Stimulated activated CD4-positive, alpha-beta T cell treated with anti-CD3 and anti-CD28 coated beads, Interleukin-4, amount 100 ng/mL, for 4 hours (primary cell): ENCODE data around the gene DOK6.
A peak's percentile ranks its signal among the peaks of the same experiment; 100 is the strongest.
"Not testable (repeated sequence)": the region's sequence is repeated elsewhere in the genome, so short reads cannot be mapped to it uniquely, and the experiment has no call there.

Experiments
- DNase-seq, 2 experiments: peaks; one replicate each; pipeline ENCODE4 v3.0.0-alpha.2; 2020

DOK6 gene

DNA sequence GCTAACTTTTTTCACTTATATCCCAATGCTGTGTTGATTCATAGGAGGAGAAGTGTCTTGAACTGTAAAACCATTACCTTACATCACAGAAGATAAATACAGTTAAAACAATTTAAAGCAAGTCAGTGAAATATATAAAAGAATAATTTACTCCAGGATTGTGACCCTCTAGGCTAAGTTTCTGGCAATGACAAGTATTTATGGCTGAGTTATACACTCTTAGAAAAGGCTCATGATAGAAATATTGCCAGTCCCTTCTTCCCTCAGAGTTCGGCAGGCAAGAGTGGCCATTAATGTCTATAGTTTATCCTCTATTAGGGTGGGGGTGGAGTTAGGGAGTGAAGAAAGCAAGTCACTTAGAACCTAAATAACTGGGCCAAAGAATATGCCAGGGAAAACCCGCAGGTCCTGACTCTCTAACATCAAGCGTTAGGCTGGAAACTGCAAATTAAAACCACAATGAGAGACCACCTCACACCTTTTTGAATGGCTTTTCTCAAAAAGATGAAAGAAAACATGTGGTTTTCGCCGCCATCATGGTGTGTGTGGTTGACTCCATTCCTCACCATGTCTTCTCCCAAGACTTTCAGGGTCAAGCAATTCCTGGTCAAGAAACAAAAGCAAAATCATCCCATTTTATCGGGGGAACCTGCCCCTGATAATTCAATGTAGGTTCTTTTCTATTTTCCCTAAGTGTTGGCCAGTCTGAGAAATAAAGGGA lies 477.7 kb downstream of the DOK6 start:
- DNase-seq, result no peak

DNA sequence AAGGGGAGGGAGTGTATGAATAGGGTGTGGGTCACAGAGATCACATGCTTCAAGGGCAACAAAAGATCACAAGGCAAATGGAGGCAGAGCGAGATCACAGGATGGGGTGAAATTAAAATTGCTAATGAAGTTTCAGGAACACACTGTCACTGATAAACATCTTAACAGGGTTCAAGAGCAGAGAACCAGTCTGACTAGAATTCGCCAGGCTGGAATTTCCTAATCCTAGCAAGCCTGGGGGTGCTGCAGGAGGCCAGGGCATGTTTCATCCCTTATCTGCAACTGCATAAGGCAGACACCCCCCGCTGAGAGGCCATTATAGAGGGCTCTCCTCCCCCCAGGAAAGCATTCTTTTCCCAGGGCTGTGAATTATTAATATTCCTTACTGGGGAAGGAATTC lies 478.4 kb downstream of the DOK6 start:
- DNase-seq, result not testable (repeated sequence)

DNA sequence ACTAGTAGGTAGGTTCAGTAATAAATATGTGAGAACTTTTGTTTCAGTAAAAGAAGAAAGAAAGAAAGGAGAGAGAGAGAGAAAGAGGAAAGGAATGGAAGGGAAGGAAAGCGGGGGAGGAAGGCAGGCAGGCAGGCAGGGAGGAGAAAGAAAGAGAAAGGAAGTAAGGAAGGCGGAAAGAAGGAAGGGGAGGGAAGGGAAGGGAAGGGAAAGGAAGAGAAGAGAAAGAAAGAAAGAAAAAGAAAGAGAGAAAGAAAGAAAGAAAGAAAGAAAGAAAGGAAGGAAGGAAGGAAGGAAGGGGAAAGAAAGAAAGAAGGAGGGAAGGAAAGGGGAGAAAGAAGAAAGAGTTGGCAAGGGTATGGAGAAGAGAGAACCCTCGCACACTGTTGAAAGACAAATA lies 479.4 kb downstream of the DOK6 start:
- no peak for DNase-seq

DNA sequence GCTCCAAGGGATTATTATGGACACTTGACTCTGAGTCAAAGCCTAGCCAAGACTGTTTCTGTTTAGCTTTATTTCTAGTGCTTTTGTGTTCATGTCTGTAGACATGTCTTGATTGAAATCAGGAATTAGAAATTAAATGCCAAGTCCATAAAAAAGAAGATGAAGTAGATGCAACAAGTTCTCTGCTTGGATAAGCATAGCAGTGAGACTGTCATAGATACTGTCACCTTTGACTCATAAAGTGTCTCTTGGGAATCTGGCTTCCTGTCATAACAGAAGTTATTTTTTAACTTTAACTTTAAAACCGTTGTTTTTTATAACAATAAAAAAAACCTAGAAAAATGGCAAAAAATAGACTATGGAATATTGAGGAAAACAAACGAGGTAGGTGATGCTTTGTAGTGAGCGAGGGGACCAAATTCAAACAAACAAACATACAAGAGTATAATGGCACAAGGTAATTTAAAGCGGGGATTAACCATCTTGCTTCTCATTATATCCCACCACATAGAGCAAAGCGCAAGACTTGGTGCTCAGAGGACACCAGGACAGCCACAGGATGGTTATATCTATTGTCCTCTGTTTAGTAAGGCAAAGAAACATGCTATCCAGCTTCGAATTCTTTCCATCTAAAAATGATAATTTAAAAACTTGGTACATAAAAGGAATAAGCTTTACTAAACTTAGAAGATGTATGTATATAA lies 482.4 kb downstream of the DOK6 start:
- no peak for DNase-seq

DNA sequence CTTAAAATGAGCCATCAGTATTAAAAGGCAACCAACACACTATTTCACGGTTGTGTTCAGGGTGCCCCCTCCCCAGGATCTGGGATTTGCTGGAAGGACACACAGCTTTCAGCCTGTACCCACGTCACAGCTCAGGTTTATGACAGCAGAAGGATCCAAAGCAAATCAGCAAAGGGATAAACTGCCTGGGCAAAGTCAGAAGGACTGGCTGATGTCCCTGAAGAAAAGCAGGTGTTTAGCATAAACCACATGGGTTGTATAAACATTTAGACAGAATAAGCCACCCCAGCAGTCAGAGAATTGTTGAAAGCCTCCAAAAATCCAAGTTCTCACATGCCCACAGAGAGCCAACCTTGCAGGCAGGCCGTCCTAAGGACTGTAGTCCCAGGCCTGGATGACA lies 483.1 kb downstream of the DOK6 start:
- DNase-seq, result no peak

DNA sequence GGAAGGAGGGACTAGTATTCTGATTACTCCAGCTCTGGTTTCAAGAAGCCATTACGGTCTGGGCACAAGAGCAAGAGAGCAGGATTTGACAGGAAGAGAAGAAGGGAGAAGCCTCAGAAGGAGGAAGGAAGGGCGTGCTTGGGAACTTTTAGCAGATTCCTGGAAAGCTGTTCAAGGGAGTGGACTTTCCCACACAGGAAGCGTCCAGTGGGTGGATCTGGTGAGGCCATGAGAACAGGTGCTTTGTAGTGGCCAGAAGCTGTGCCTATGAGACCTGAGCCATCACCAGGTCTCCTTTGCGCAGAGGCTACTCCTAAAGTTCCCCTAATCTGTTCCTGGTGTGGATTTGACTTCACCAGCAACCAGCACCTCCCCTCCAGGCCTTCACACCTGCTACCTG lies 484.7 kb downstream of the DOK6 start:
- DNase-seq, result no peak

DNA sequence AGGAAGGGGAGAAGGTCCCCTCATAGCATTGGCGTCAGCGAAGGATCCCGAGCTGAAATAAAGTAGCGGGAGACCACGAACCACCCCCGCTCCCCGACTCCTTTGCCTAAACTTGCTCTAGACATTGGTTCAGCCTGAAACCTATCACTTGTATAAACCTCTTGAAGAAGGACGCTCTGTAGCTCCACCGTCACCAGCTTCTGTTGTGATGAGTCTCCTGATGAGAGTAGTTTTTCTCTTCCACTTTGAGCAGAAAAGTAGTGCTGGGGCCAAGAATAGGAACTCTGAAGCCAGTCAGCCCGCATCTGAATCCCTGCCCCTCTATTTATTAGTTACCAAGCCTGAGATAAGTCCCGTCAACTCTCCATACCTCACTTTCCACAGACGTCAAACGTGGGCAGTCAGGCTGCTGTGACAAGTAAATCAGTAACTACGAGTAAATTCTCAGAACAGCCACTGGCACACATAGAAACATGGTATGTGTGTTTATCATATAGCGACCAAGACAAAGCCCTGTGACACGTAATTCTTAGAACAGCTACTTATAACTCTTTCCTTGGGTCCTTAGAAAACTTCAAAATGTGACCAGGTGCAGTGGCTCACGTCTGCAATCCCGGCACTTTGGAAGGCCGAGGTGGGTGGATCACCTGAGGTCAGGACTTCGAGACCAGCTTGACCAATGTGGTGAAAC lies 485.3 kb downstream of the DOK6 start:
- peak in 1 of 2 experiments; percentile 37 for DNase-seq

DNA sequence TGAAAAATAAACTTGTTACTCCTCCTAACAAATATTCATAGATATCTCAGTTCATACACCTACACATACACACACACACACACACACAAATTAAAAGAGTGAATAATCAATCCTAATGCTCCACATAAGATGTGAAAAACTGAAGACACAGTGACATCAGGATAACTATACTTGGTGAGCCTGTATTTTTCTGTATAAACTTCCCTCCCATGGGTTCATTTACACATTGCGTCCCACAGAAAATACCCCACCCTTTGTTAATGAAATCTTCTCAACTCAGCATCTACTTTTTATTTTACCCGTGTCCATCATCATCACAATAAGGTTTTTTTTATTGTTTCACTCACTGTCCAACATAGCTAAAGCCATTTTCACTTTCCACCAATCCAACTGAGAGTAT lies 486.6 kb downstream of the DOK6 start:
- DNase-seq, result no peak

DNA sequence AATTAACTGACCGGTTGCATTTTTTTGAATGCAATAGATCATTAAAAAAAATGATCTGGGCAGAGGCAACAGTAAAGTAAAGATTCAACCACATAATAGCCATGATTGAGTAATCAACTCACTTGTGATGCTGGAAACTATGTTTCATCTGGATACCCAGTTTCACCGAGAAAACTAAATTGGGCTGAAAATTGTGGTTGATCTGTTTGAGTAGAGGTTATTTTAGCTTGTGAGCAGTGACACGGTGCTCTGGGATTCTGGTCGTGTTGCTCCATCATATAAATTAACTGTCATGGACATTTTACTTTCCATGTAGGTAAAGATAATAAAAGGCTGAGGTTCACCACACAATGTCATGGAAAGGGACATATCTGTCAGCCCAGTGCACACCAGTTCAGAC lies 488.3 kb downstream of the DOK6 start:
- no peak for DNase-seq

DNA sequence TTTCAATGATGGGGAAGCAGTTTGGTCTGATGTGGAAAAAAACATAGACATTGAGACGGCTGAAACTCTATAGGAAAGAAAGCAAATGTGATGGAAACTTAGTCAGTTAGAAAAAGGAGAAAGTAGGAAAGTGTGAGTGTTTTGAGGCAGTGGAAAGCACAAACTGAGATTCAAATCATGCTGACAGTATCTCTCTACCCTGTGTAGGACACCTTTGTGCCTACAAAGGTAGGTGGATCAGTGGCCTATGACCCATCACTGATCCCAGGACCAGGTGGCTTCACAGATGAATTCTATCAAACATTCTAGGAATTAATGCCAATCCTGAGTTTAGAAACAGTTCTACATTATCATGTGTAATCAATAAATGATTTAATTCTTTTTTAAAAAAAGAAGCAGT lies 489.9 kb downstream of the DOK6 start:
- DNase-seq, result no peak

DNA sequence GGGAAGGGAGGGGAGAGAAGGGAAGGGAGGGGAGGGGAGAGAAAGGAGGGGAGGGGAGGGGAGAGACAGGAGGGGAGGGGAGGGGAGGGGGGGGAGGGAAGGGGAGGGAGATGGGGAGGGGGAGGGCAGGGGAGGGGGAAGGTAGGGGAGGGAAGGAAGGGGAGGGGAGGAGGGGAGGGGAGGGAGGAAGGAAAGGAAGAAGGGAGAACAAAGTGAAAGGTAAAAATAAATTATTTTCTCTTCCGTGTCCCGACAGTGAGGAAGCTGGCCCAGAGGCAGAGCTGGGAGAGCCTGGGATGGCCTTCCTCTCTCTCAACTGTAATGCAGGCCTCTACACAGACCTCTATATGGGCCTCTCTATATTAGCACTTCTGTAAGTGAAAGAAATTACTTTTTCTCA lies 493.8 kb downstream of the DOK6 start:
- DNase-seq, result no peak

DNA sequence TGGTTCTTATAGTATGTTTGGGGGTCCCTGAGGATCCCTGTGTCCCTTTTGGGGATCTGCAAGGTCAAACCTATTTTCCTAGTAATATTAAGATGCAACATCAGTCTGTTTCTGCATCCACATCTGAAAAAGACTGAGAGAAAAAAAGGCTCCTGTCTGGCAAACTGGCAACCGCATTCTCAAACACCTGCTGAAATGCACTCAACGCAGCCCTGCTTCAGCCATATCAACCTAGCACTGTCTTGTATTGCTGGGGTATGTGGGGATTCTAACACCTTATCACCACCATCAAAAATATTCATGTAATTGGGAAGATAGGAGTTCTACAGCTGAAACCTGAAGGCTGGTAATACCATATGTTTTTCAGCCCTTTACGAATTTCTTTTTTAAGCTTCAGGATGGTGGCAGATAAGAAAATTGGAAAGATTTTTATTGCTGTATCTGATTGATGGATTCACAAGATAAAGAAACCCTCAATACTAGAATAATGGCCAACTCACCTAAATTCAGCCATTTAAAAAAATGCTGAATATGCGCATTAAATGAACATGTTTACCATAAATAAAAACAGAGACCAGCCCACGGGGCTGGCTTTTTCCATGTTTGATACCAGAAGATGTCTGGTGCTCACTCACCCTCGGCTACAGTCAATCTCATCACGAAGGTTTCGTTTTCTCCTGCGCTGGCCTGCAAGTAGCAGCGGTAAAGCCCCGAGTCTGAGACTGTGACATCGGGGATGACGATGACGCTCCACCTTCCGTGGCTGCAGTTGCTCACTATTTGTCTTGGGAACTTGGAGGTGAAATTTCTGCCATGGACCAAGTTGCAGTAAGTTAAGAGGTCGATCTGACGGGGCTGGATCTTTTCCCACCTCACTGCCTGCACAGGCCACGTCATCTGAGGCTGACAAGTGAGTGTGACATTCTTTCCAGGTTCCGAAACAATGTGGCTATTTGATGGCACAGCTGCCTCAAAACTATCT lies 494.7 kb downstream of the DOK6 start:
- no peak for DNase-seq

DNA sequence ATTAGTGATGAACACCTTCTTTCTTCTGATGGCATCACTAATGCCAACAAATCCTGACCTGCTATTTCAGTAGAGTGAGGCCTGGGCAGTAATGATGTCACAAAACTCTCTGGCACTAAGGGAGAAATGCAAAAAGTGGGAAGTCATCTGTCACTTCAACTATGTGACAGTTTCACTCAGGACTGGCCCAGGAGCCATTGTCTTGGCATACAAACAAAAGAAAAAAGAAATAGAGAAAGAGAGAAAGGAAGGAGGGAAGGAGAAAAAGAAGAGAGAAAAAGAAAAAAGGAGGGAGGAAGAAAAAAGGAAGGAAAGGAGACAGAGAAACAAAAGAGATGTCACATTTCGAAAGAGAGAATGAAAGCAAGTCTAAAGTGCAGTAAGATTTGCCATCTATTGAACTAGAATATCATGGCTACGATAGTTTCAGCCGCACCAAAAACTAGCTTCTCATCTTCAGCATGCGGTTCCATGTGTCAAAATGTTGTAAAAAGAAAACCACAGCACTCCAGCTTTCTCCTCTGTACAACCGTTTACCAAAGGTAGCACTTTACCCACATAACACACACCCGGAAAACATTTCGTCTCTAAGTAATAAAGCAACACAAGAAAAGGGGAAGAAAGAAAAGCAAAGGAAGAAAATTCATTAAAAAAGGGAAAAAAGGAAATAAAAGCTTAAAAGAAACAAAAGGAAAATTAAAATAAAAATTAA lies 496.9 kb downstream of the DOK6 start:
- no peak for DNase-seq

DNA sequence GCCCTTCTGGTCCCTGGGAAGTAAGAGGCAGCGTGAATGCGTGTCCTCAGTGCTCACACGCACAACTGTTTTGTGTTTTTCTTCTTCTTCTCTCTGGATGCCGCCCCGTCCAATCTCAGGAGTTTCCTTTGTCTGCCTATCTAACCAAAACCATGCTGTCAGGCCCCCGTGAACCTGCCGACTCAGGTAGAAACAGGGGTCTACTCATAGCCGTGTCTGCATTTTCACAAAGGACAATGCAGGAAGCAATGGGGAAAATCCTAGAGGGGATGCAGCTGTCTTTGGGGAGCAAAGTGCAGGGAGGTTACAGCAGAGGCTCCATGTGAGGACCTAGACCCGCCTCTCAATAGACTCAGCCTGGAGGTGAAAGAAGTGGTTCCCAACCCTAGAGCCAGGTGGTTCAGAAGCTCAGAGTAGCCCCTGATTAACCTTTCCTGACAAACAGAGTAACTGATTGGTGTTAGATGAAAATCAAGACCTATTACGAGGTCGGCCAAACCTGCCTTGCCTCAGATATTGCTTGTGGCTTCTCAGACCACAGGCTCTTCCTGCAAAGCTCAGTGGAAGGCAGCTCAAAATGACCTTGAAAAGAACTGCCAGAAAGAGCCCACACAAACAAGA lies 497.7 kb downstream of the DOK6 start:
- DNase-seq, result no peak
